ENCODE measurements around the gene RBM39. TPM values are rescaled to one million over a fixed set of nuclear protein-coding genes. Genes with fewer than 3 reads are reported as not detected.
"Not testable (repeated sequence)": the region's sequence is repeated elsewhere in the genome, so short reads cannot be mapped to it uniquely, and the experiment has no call there.

RBM39 gene
- total RNA-seq, 1 experiment from 2014 or later, result 390 TPM

DNA sequence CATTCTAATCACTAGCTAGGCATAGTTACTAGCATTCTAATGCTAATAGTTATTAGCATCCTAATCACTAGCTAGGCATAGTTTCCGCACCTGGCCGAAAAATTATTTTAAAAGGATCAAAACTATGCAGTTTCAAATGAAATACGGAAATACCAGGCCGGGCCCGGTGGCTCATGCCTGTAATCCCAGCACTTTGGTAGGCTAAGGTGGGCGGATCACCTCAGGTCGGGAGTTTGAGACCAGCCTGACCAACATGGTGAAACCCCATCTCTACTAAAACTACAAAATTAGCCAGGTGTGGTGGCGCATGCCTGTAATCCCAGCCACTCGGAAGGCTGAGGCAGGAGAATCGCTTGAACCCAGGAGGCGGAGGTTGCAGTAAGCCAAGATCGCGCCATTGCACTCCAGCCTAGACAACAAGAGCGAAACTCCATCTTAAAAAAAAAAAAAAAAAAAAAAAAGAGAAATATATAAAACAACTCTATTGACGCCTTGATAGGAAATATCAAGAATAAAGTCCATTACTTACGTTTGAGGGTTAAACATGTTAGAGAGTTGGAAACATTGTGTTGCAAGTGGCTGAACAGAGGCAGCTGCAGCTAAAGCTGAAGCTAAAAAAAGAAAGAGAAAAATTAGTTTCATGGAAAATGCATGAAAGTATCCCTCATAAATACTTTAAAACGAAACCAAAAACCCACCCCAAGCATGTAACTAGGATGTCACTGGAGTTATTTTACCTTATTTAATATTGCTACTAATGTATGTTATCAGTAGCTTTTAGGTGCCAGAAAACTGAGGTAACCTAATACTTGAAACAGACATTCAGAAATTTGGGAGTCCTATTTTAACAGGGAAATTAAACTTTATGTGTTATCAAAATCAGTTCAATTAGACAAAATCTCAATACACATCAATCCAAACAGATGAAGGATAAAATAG lies 35.2 kb downstream of the RBM39 start:
- not testable (repeated sequence) for DNase-seq (ENCODE audit: low spot score)

- DNase-seq (ENCODE audit: low spot score), result not testable (repeated sequence)
Measured at GRCh38 chr20:35705894-35706293, 36.2 kb downstream of the RBM39 start.

GRCh38 chr20:35704514-35705261 lies 37.4 kb downstream of the RBM39 start:
- no peak for DNase-seq (ENCODE audit: low spot score)

DNA sequence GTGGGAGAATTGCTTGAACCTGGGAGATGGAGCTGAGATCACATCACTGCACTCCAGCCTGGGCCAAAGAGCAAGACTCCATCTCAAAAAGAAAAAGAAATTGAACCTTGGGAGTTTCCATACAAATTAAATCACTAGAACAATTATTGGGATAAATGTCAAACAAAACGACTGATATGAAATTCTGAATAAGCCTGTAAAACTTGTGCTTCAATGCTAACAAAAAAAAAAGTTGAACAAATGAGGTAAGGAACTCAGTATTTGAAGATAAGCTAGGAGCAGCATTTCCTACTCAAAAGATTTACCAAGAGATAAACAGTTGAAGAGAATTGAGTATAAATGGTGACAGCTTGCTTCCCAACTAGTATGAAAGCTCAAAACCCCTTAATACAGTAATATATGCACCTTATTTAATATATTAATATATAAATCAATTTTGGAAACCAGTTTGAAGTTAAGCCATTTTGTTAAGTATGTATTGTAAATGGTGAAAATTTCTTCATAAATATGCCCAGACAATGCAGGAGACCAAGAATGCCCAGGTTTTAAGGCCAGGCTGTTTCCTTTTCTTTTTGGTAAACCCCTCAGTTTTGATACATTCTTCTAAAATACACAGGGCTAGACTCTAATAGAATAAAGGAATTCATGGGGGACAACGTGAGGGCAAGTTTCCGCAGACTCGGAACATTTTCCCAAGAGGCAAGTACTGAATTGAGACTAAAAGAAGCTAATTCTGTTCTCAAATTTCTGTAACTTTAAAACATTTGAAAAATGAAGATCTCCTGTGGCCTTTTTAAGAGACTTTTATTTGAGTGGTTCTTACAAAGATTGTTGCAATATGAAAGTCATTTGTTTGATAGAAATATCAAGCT lies 39.0 kb downstream of the RBM39 start:
- DNase-seq (ENCODE audit: low spot score), result no peak

GRCh38 chr20:35702051-35702823 lies 39.8 kb downstream of the RBM39 start:
- no peak for DNase-seq (ENCODE audit: low spot score)

GRCh38 chr20:35700625-35701148 lies 41.4 kb downstream of the RBM39 start:
- no peak for DNase-seq (ENCODE audit: low spot score)

GRCh38 chr20:35699957-35700624 lies 42.0 kb downstream of the RBM39 start:
- DNase-seq (ENCODE audit: low spot score), result no peak

DNA sequence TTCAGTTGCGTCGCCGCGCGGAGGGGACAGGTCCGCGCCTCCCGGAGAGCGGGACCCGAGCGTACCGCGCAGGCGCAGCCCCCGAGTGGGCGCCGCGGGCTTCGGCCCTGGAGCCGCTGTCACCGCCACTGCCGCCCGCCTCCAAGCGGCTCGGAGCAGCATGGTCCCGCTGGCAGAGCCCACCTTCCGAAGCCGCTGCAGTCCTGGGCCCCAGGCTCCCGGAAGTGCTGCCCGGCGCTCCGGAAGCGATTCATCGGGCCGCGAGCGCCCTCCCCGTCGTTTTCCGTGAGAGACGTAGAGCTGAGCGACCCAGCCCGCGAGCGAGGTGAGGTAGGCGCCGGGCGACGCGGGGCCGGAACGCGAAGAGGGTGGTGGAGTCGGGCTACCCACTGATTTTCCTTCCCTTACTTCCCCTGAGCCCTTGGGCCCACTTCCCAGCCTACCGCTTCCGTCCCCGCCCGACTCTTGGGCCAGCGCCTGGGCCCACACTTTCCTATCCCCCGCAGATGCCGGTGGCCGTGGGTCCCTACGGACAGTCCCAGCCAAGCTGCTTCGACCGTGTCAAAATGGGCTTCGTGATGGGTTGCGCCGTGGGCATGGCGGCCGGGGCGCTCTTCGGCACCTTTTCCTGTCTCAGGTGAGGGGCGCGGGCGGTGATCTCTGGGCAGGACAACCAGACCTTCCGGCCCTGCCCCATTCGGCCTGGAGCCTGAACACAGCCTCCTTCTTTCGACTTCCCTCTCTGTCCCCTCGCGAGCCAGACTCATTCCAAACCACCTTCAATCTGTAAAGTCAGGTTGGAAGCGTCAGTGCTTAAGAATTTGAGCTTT lies 42.7 kb downstream of the RBM39 start, which contains the start of the genes NFS1 and ROMO1:
Gene NFS1, minus strand, starts transcription at position 226 of the 830 bp plus-strand sequence. Its CDS starts 64 bp downstream, at position 162.
Gene ROMO1, plus strand, starts transcription at position 279 of the 830 bp plus-strand sequence. Its CDS starts 228 bp downstream, at position 507.
- peak; percentile 95 for DNase-seq (ENCODE audit: low spot score)

DNA sequence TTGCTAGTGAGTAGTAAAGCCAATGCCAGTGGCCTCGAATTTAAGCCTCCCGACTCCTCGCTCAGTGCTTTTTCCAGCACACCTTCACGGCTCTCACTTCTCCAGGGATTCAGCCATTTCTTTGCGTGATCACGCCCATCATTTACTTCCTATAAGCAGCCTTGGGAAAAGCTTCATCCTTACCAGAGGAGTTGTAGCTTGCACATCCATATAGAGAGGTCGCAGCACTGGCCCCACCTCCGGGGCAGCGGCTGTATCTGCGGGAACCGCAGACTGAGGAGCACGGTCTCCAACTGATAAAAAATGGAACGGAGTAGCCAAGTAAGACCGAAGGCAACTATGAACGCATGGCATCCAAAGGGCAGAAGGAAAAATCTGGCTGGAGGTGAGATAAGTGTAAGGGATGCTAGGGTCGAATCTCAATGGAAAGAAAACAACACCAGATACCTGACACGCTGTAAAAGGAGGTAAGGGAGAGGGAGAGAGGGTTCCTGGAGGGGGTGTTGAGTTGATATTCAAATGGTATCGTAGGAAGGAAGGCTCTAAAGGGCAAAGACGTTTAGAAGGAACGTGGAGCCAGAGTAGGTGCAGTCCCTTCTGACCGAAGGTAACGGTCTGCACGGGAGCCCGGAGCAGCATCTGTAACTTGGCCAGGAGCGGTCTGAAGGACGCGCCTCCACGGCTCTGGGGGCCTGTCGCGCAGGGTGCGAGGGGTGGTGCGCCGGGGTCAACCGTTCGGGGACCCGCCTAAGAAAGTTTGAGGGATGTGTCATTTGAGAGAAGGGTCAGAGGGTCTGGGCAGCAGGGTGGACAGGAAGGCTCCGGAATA lies 43.5 kb downstream of the RBM39 start:
- DNase-seq (ENCODE audit: low spot score), result peak; percentile 54

GRCh38 chr20:35697696-35698297 lies 44.3 kb downstream of the RBM39 start:
- DNase-seq (ENCODE audit: low spot score), result no peak

GRCh38 chr20:35695978-35696377 lies 46.1 kb downstream of the RBM39 start:
- DNase-seq (ENCODE audit: low spot score), result no peak

- no peak for DNase-seq (ENCODE audit: low spot score)
Measured at GRCh38 chr20:35695245-35695749, 46.8 kb downstream of the RBM39 start.

DNA sequence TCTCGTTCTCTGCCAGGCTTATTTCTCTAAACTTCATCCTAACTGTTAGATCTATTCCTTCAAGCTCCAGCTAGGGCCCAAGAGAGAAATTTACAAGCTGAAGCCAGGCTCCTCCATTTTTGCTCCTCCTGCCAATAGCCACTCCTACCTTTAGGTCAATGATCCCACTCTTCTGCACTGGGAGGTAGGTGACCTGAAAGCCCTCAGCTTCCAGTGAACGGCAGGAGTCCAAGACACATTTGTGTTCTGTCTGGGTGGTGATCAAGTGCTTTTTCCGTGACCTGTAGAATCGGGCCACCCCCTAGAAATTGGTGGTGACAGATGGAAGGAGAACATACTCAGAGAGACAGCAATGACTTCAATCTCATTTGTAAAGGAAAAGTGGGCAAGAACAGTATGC lies 51.8 kb downstream of the RBM39 start:
- no peak for DNase-seq (ENCODE audit: low spot score)

DNA sequence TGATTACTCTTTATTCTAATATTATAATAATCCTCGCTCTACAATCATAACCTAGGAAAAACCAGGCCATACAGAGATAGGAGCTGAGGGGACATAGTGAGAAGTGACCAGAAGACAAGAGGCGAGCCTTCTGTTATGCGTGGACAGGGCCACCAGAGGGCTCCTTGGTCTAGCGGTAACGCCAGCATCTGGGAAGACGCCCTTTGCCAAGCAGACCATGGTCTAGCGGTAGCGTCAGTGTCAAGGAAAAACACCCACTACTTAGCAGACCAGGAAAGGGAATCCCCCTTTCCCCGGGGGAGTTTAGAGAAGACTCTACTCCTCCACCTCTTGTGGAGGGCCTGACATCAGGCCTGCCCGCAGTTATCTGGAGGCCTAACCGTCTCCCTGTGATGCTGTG lies 55.2 kb downstream of the RBM39 start:
- DNase-seq (ENCODE audit: low spot score), result not testable (repeated sequence)

DNA sequence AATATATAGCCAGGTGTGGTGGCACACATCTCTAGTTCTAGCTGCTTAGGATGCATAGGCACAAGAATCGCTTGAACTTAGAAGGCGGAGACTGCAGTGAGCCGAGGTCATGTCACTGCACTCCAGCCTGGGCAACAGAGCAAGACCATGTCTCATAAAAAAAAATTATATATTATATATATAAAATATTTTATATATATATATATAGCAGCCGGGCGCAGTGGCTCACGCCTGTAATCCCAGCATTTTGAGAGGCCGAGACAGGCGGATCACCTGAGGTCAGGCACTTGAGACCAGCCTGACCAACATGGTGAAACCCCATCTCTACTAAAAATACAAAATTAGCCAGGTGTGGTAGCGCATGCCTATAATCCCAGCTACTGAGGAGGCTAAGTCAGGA lies 56.7 kb downstream of the RBM39 start:
- not testable (repeated sequence) for DNase-seq (ENCODE audit: low spot score)

GRCh38 chr20:35681960-35682359 lies 60.1 kb downstream of the RBM39 start:
- DNase-seq (ENCODE audit: low spot score), result no peak

Measured in HT-29 (cell line).